A549 (cell line): Measurements from ENCODE around the gene MTHFR.

Experiments
- CTCF ChIP-seq: fragments of >200 bp; sonication (Bioruptor Twin); formaldehyde crosslinking; IDR thresholded peaks from 3 replicates; pipeline ENCODE4 v1.5.1; 2016
- HDAC2 ChIP-seq: fragments of 200-600 bp; sonication (generic); IDR thresholded peaks from 2 replicates; pipeline ENCODE4 v1.6.1; 2016
- KDM1A ChIP-seq: fragments of 200-600 bp; sonication (generic); IDR thresholded peaks from 2 replicates; pipeline ENCODE4 v1.6.1; 2016; ENCODE audit warnings: low read depth, mild to moderate bottlenecking
- MAZ ChIP-seq: fragments of 150-350 bp; IDR thresholded peaks from 2 replicates; pipeline ENCODE4 v1.6.1; 2014; ENCODE audit warnings: antibody characterized with exemption, low read depth, low read length, borderline replicate concordance
- NR3C1 ChIP-seq: fragments of >200 bp; sonication (Bioruptor Twin); formaldehyde crosslinking; IDR thresholded peaks from 3 replicates; pipeline ENCODE4 v1.6.1; 2017
- POLR2AphosphoS2 ChIP-seq: conservative IDR thresholded peaks from 2 replicates; pipeline ENCODE4 v1.6.1; 2012; ENCODE audit warnings: low read length, improper control_type of control experiment, inconsistent platforms
- RARB ChIP-seq: fragments of 250-450 bp; sonication (Bioruptor Pico); IDR thresholded peaks from 2 replicates; pipeline ENCODE4 v1.8.0; 2021; ENCODE audit warnings: mild to moderate bottlenecking, moderate library complexity
- REST ChIP-seq: fragments of 200-600 bp; sonication (generic); IDR thresholded peaks from 2 replicates; pipeline ENCODE4 v1.6.1; 2016; ENCODE audit warnings: antibody characterized with exemption, mild to moderate bottlenecking, moderate library complexity
- SMC3 ChIP-seq: fragments of >200 bp; sonication (Bioruptor Twin); formaldehyde crosslinking; IDR thresholded peaks from 3 replicates; pipeline ENCODE4 v1.6.1; 2018; ENCODE audit warnings: inconsistent platforms

- no peak for TF ChIP-seq NR3C1
- no peak for TF ChIP-seq HDAC2
- no peak for TF ChIP-seq CTCF
- no peak for TF ChIP-seq REST
- no peak for TF ChIP-seq KDM1A
- no peak for TF ChIP-seq RARB (CRISPR knock-in tag)
- TF ChIP-seq MAZ: no peak
- no peak for TF ChIP-seq SMC3
- no peak for TF ChIP-seq POLR2AphosphoS2
Measured at GRCh38 chr1:11766429-11766776, 39.4 kb downstream of the MTHFR start.
